Colonic mucosa (tissue), 4 donors: ENCODE data around the gene NGFR. TPM values are rescaled to one million over a fixed set of nuclear protein-coding genes. Genes with fewer than 3 reads are reported as not detected.
"Not testable (repeated sequence)": the region's sequence is repeated elsewhere in the genome, so short reads cannot be mapped to it uniquely, and the experiment has no call there.

Experiments used
- DNase-seq: peaks from one replicate; pipeline ENCODE4 v3.0.0-alpha.2; 2020
- H3K27ac ChIP-seq: fragments of 200-600 bp; one replicate; pipeline ENCODE4 v1.8.0; 2021
- H3K27me3 ChIP-seq: fragments of 200-600 bp; one replicate; pipeline ENCODE4 v1.8.0; 2021
- H3K36me3 ChIP-seq: fragments of 200-600 bp; one replicate; pipeline ENCODE4 v1.8.0; 2021
- H3K4me1 ChIP-seq: fragments of 200-600 bp; one replicate; pipeline ENCODE4 v1.8.0; 2021; ENCODE audit warnings: mild to moderate bottlenecking
- H3K4me3 ChIP-seq: fragments of 200-600 bp; one replicate; pipeline ENCODE4 v1.8.0; 2021
- H3K9ac ChIP-seq, 2 donors: one replicate each; pipeline ENCODE4 v1.7.0; 2013; ENCODE audit warnings: control low read depth in 2 of 2, low read depth in 2 of 2, low read length in 2 of 2
- H3K9me3 ChIP-seq: fragments of 200-600 bp; one replicate; pipeline ENCODE4 v1.8.0; 2021
- intact Hi-C: fragments of 100-400 bp; cut with DNase I; formaldehyde crosslinking; loops from one replicate; pipeline ENCODE4 v1.14.1; 2022
- total RNA-seq, 2 donors: library from RNA; stranded (reverse); fragmentation: NEBNext Ultra II Directional in 1 of 2; extraction: Animal tissue kit (Norgen Biotek cat#: 25700) in 1 of 2; gene quantifications; one replicate each; pipeline ENCODE4 v1.2.1, GENCODE V29; 2021
- TF ChIP-seq, protein P1 (sequence below): fragments of 200-600 bp; IDR thresholded peaks from one replicate; pipeline ENCODE4 v1.8.0; 2022; ENCODE audit warnings: antibody characterized with exemption, mild to moderate bottlenecking
- donor health status: healthy.
- donor health status: DM: no; HTN: no; CAD: no.
- donor health status: DM: no; HTN: no; CAD: no.

The NGFR gene
- total RNA-seq, 2 donors from 2014 or later: 0.49 to 2.7 TPM

DNA sequence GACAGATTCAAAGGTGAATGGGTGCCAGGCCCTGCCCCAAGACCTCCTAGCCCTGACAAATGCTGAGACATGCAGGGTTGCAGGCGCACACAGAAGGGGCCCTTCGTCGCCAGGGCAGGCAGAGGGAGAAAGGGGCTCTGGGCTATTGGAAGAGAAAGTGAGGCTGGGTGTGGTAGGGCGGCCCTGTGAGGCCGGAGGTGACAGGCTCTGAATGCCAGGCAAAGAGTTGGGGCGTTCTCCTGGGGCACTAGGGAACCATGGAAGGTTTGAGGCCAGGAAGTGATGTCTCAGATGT, 54.2 kb downstream of the NGFR start:
- intact Hi-C loops: no loop called here
- Histone ChIP-seq H3K4me1 (no peaks in the 10 kb centered on the region), H3K27me3 (no peaks in the 10 kb centered on the region), H3K4me3 (no peak overlapping the region), H3K9me3 (no peaks in the 10 kb centered on the region), H3K36me3 (no peaks in the 10 kb centered on the region), H3K9ac (no peak overlapping the region), H3K27ac (no peak overlapping the region)
- DNase-seq: no peak
- TF ChIP-seq, protein P1, sequence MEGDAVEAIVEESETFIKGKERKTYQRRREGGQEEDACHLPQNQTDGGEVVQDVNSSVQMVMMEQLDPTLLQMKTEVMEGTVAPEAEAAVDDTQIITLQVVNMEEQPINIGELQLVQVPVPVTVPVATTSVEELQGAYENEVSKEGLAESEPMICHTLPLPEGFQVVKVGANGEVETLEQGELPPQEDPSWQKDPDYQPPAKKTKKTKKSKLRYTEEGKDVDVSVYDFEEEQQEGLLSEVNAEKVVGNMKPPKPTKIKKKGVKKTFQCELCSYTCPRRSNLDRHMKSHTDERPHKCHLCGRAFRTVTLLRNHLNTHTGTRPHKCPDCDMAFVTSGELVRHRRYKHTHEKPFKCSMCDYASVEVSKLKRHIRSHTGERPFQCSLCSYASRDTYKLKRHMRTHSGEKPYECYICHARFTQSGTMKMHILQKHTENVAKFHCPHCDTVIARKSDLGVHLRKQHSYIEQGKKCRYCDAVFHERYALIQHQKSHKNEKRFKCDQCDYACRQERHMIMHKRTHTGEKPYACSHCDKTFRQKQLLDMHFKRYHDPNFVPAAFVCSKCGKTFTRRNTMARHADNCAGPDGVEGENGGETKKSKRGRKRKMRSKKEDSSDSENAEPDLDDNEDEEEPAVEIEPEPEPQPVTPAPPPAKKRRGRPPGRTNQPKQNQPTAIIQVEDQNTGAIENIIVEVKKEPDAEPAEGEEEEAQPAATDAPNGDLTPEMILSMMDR: no peak

DNA sequence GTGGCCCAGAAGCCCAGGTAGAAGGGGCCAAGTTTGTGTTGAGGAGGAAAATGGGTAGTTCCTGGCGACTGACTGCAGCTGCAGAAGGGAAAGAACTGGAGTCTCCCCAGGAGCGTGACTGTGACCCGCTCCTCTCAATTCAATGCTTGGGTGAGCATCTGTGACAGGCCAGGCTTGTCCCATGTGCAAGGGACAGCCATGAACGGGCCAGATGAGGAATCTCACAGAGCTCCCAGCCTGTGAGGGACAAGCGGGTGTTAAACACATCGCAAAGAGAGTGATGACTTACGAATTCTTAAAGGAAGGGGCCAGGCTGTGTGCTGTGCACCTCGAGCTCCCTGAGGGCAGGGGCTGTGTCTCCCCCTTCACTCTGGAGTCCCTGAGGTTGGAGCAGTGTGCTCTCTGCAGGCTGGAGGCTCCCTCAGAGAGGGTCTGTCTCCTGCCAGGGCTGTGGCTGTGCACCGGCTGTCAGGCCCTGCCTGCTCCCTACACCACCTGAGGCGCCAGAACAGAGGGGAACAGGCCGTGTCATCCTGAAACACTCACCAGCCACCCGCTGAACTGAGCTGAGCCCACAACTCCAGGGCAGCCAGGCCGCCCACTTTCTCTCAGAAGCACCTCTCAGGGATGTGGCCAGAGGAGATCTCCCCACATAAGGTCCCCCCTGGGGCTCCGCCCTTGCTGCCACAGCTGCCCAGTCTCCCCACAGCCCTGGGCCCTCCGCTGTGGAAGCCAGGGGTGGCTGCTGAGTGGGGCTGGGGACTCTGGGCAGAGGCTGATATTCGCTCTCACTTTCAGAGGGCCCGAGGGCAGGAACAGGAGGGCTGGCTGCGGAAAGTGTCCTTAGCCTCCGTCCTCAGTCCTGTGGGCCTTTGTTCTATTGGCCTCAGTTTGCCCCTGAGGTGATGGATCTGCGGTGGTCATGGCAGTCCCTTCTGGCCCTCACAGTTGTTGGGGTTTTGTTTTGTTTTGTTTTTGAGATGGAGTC, 54.9 kb downstream of the NGFR start:
- Histone ChIP-seq H3K36me3 (no peaks in the 10 kb centered on the region), H3K9me3 (no peaks in the 10 kb centered on the region), H3K4me1 (no peaks in the 10 kb centered on the region), H3K27ac (no peak overlapping the region), H3K9ac (no peak overlapping the region), H3K27me3 (no peaks in the 10 kb centered on the region), H3K4me3 (no peak overlapping the region)
- no peak for DNase-seq
- TF ChIP-seq, protein P1: no peak
- intact Hi-C loops: loop anchor here (10.0 kb wide), 1 partner anchor 235 kb away; no protein-coding TSS in a partner anchor

DNA sequence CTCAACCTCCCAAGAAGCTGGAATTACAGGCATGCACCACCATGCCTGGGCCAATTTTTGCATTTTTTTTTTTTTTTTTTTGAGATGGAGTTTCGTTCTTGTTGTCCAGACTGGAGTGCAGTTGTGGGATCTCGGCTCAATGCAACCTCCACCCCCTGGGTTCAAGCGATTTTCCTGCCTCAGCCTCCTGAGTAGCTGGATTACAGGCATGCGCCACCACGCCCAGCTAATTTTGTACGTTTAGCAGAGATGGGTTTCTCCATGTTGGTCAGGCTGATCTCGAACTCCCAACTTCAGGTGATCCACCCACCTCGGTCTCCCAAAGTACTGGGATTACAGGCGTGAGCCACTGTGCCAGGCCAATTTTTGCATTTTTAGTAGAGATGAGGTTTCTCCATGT, 55.7 kb downstream of the NGFR start:
- H3K27ac ChIP-seq, H3K9ac ChIP-seq, H3K4me1 ChIP-seq, DNase-seq, H3K4me3 ChIP-seq, H3K9me3 ChIP-seq, H3K36me3 ChIP-seq, H3K27me3 ChIP-seq: not testable (repeated sequence)
- intact Hi-C loops: loop anchor here (10.0 kb wide), 1 partner anchor 236 kb away; no protein-coding TSS in a partner anchor

DNA sequence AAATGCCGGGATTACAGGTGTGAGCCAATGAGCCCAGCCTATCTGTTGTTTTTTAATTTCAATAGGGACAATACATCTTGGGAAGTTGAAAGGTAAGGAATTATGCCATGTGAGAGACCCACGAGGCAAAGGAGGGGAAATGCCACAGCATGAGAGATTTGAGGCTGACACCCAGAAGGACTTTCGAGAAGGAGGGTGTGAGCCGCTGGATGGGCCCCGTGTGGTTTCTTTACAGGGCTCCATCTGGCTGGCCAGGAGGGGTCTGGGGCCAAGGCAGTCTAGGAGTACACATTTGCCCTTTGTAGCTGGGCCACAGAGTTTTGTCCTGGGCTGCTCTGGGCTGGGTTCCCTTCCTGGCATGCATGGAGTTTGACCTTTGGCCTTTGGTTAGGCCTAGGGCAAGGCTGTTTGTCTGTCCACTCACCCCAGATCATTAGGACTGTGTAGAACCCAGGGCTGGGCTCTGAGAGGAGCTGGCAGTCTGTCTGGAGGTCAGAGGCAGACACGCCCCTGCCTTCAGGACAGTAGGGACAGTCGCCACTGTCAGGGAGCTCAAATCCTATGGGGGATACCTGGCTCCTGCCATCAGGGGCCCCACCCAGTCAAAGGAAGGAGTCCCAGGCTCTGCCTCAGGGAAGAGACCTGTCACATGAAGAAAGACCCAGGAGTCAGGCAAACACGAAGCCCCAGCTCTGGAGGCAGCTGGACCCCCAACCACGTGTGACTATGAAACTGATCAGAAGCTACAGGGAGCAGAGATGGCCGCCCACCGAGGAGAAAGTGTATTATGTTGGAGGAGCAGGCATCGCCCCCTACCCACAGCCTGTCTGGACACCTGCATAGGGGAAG, 56.4 kb downstream of the NGFR start:
- no peak for DNase-seq
- Histone ChIP-seq H3K27ac (no peak overlapping the region), H3K4me1 (no peaks in the 10 kb centered on the region), H3K27me3 (no peaks in the 10 kb centered on the region), H3K36me3 (no peaks in the 10 kb centered on the region), H3K9me3 (no peaks in the 10 kb centered on the region), H3K9ac (no peak overlapping the region), H3K4me3 (no peak overlapping the region)
- TF ChIP-seq, protein P1: no peak
- intact Hi-C loops: loop anchor here (10.0 kb wide), 1 partner anchor 237 kb away; no protein-coding TSS in a partner anchor

DNA sequence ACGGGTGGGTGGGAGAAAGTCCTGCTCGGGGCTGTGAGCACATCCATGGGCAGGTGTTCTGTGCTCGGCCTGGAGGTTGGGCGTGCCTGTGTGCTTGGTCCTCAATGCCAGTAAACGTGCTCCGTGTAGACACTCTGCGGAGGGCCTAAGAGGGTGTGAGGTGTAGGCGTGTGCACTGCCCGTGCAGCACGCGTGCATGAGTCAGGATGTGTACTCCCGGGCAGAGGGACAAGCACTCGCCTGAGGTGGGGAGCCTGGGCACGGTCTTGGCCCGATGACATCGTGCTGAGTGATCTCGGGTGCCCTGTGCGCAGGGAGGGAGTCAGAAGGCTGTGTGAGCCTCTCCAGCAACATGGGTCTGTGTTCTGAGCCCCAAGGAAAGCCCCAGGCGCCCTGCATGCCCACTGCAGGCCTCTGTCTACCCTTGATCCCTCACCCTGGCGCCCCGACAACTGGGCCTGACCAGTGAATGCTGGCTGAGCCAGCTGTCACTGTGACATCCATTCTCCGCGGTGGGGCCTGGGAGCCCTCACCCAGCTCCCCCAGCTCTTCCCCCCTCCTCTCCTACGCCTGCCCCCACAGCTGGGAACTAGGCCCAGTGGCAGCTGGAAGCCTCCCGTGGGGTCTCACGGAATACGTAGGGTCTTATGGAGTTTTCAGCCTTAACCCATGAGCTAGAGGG, 57.1 kb downstream of the NGFR start:
- intact Hi-C loops: loop anchor here (10.0 kb wide), 1 partner anchor 237 kb away; no protein-coding TSS in a partner anchor
- Histone ChIP-seq H3K4me1 (no peaks in the 10 kb centered on the region), H3K4me3 (no peak overlapping the region), H3K27me3 (no peaks in the 10 kb centered on the region), H3K9me3 (no peaks in the 10 kb centered on the region), H3K27ac (no peak overlapping the region), H3K9ac (no peak overlapping the region), H3K36me3 (no peaks in the 10 kb centered on the region)
- TF ChIP-seq, protein P1: no peak
- no peak for DNase-seq
